Omental fat pad (tissue), 4 donors: ENCODE results near the gene PITPNM1. TPM values are rescaled to one million over a fixed set of nuclear protein-coding genes. Genes with fewer than 3 reads are reported as not detected.

Experiments used
- ATAC-seq: fragments of 150-250 bp; one replicate; pipeline ENCODE4 v1.9.1; 2016; ENCODE audit warnings: mild to moderate bottlenecking, moderate library complexity; ENCODE audit not compliant: low FRiP score
- DNase-seq: peaks from one replicate; pipeline ENCODE4 v3.0.0-alpha.2; 2019; ENCODE audit warnings: low spot score
- total RNA-seq, 4 donors: library from RNA; depleted of rRNA; stranded (reverse); fragments of >200 nt; gene quantifications; one replicate each; pipeline ENCODE4 v1.1.0, GENCODE V29; 2016
- TF ChIP-seq, protein P1 (sequence below), 3 donors: fragments of 450-650 bp; IDR thresholded peaks; one replicate each; pipeline ENCODE4 v1.5.1; 2016 to 2017; ENCODE audit warnings: antibody characterized with exemption in 3 of 3, mild to moderate bottlenecking in 3 of 3, moderate library complexity in 2 of 3

PITPNM1 gene
- total RNA-seq, 4 donors from 2014 or later: 15.0 to 58.2 (median 26.6) TPM

DNA sequence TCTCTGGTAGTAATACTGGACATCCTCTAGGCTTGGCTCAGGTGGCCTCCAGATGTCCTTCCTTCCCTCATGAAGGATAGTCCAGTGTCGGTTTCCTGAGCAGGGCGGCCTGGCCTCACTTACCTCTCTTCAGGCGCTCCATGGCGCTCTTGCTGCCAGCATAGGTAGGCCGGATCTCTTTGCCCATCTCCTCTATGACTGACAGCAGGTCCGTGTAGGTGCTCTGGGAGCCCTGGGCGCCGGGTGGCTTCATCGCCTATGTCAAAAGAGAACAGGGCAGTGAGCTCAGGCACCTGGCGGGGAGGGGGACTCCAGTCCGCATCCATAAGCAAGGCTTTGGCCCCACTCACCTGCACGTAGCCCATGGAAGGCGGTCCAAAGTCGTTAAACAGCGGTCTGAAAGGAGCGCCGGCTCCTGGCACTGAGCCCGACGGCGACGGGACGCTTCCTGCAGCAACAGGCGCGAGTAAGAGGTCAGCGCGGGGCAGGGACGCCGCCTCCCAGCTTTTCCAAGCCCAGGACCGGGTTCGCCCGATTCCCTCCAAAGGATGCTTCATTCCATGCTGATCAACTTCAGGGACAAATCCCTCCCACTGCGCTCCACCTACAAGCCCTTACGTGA is 2.2 kb upstream of the PITPNM1 start:
- DNase-seq (no peak), ATAC-seq (peak; percentile 1)
- TF ChIP-seq, protein P1, sequence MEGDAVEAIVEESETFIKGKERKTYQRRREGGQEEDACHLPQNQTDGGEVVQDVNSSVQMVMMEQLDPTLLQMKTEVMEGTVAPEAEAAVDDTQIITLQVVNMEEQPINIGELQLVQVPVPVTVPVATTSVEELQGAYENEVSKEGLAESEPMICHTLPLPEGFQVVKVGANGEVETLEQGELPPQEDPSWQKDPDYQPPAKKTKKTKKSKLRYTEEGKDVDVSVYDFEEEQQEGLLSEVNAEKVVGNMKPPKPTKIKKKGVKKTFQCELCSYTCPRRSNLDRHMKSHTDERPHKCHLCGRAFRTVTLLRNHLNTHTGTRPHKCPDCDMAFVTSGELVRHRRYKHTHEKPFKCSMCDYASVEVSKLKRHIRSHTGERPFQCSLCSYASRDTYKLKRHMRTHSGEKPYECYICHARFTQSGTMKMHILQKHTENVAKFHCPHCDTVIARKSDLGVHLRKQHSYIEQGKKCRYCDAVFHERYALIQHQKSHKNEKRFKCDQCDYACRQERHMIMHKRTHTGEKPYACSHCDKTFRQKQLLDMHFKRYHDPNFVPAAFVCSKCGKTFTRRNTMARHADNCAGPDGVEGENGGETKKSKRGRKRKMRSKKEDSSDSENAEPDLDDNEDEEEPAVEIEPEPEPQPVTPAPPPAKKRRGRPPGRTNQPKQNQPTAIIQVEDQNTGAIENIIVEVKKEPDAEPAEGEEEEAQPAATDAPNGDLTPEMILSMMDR (IDR thresholded peaks at IDR 0.05): no peak

GRCh38 chr11:67506426-67507051 is 1.4 kb upstream of the PITPNM1 start:
- ATAC-seq (no peak), DNase-seq (no peak)

DNA sequence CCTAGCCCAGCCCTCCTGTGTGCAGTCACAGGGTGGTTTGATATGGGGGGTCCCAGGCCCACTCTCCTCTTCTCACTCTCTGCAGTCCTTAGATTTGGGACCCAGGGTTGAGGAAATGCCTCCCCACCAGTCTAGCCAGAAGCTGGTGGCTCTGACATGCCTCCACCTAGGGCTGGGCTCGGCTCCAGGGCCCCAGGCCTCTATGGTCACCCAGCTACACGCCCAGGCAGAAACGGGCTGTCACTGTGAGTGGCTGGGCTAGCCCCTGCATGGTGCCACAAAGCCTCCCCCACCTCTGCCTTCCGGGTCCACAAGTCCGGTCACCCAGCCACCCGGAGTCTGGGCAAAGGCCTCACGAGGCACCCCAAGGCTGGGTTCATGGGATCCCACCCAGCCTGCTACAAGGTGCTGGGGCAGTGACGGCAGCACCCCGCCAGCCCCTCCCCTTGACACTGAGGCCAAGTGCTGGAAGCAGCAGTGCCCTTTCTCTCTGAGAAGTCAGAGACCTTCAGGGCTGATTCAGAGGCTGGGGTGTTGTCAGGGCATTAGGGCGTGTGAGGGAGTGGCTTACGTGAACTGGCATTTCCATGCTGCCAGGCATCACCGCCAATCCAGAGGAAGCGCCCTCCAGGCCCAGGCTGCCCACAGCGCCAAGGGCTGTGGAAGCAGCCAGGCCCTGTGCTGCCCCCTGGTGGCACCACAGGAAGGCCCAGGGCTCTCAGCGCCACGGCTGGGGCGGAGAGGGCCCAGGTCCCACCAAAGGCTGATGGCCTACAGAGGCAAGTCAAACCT is 638 bp upstream of the PITPNM1 start:
- TF ChIP-seq, protein P1 (IDR thresholded peaks at IDR 0.05): peak in 2 of 3 donors; percentile 78 to 84
- ATAC-seq: peak; percentile 69
- DNase-seq: peak; percentile 75

More at GRCh38 chr11:67506426-67507051, 1.4 kb upstream of the PITPNM1 start:
- TF ChIP-seq, protein P1 (IDR thresholded peaks at IDR 0.05): no peak

DNA sequence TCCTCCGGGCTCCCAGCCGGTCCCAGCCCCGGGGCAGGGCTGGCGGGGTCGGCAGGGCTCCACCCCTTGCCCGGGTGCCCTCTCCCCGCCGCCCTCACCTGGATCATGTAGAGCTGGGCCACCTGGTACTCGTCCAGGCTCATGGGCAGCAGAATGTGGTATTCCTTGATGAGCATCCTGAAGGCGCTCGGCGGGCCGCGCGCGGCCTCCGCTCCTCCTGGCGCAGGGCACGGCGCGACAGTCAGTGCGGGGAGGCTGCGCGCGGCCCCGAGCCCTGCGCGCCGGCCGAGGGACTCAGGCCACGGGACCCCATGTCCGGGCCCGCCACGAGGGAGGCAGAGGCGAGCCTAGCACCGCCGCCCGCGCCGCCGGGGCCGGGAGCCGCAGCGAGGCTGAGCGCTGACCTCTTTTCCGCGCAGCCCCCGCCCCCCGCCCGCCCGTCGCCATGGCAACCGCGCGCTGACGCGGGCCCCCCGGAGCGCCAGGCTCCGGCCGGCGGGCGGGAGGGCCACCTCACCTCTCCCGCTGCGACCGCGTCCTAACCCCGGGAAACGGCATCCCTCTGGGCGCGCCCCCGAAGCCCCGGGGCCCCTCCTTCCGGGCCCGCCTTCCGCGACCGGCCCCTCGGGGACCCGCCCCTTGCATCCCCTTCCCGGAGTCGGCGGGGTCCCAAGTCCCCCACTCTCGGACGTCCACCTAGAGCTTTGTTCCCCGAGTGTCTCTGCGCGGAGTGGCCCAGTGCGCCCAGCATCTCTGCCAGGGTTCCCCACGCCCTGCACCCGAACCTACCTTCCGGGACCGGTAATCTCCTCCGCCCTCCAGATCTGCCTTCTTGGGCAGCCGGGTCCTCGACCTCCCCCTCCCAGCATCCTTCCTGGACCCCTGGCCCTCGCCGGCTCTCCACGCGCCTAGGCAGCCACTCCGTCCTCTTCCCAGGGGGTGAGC is 886 bp downstream of the PITPNM1 start:
- DNase-seq (no peak), ATAC-seq (no peak)
- TF ChIP-seq, protein P1 (IDR thresholded peaks at IDR 0.05): no peak

DNA sequence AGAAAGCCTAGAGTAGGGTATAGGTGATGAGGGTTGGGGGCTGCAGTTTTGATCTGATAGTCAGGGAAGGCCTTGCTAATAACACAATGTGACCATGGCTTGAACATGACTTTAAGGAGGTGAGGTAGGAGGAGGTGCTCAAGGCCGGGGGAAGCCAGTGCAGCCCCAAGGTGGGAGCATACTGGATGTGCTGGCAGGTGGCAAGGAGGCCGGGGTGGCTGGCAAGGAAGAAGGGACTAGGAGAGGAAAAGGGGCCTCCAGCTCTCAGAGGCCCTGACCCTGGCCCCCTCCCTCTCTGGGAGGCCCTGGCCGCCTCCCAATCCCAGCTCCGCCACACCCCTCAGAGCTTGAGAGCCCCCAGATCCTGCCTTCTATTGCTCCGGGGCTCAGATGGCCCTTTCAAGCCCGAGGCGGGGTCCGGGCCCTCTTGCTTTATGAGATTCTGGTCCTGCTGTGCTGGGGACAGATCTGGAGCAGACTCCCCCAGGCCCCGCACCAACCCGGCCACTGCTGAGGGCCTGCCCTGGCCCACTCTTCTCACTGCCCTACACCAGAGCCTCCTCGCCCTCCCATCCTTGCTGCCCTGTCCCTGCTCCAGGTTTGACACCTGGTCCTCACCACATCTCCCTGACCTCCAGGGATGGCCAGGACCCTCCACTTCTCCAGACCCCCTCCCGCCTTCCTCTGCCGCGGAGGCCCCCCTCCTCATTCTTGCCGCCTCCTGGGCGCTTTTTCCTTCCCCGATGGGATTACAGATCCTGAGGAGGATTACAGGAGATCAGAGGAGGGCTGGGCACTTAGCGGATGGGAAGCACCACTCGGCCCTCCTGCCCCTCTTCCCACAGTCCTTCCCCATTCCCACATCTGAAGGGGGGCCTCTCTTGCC is 1.8 kb downstream of the PITPNM1 start:
- DNase-seq (no peak), ATAC-seq (no peak)
- TF ChIP-seq, protein P1 (IDR thresholded peaks at IDR 0.05): no peak
